Gastrocnemius medialis (tissue), 4 donors: ENCODE measurements around the gene RNF144A.

Source experiments
- CTCF ChIP-seq, 5 experiments: fragments of 450-650 bp in 3 of 5; fragments of 200-600 bp in 2 of 5; sonication (generic) in 2 of 5; IDR thresholded peaks in 4 of 5; conservative IDR thresholded peaks in 1 of 5; 1 replicate in 4 of 5; 2 replicates in 1 of 5; pipeline ENCODE4 v1.5.1; 2016 to 2019; ENCODE audit warnings: antibody characterized with exemption in 5 of 5, mild to moderate bottlenecking in 3 of 5, moderate library complexity in 3 of 5
- POLR2A ChIP-seq, 2 donors: fragments of 450-650 bp; IDR thresholded peaks; one replicate each; pipeline ENCODE4 v1.6.1; 2017; ENCODE audit warnings: antibody characterized with exemption in 2 of 2, mild to moderate bottlenecking in 2 of 2, moderate library complexity in 2 of 2

GRCh38 chr2:7015007-7015950 lies 98.1 kb downstream of the RNF144A start:
- TF ChIP-seq POLR2A (IDR thresholded peaks at IDR 0.05) (no peak), CTCF (IDR thresholded peaks at IDR 0.05 in 4 of 5, conservative IDR thresholded peaks at IDR 0.05 in 1 of 5) (no peak)
